NCI-H1930 (cell line): Measurements from ENCODE around the gene SMTN.
"Not testable (repeated sequence)": the region's sequence is repeated elsewhere in the genome, so short reads cannot be mapped to it uniquely, and the experiment has no call there.

Experiments
- DNase-seq, 2 experiments: peaks; one replicate each; lab custom pipeline; 2025; lab: John Stamatoyannopoulos, UW

The SMTN gene

GRCh38 chr22:31090217-31091085 lies 9.3 kb downstream of the SMTN start:
- DNase-seq: no peak

GRCh38 chr22:31091106-31091975 lies 10.2 kb downstream of the SMTN start:
- no peak for DNase-seq

GRCh38 chr22:31092161-31092560 lies 11.0 kb downstream of the SMTN start:
- DNase-seq: no peak

GRCh38 chr22:31093086-31093850 lies 12.2 kb downstream of the SMTN start:
- no peak for DNase-seq

GRCh38 chr22:31094021-31094551 lies 13.0 kb downstream of the SMTN start:
- DNase-seq: no peak

GRCh38 chr22:31094741-31095140 lies 13.6 kb downstream of the SMTN start:
- no peak for DNase-seq

GRCh38 chr22:31095637-31096249 lies 14.6 kb downstream of the SMTN start:
- DNase-seq: no peak

GRCh38 chr22:31096657-31097279 lies 15.7 kb downstream of the SMTN start:
- DNase-seq: no peak

GRCh38 chr22:31097539-31097938 lies 16.4 kb downstream of the SMTN start:
- DNase-seq: not testable (repeated sequence)

GRCh38 chr22:31097941-31098631 lies 17.0 kb downstream of the SMTN start:
- no peak for DNase-seq

GRCh38 chr22:31098632-31099110 lies 17.6 kb downstream of the SMTN start:
- DNase-seq: no peak

- DNase-seq: no peak
These were observed 18.3 kb downstream of the SMTN start for GRCh38 chr22:31099386-31099785.

GRCh38 chr22:31099841-31100761 lies 19.0 kb downstream of the SMTN start:
- DNase-seq: no peak

- no peak for DNase-seq
These were observed 19.8 kb downstream of the SMTN start for GRCh38 chr22:31100762-31101525.

- DNase-seq: no peak
These were observed 21.4 kb downstream of the SMTN start for GRCh38 chr22:31102441-31103081.

- no peak for DNase-seq
These were observed 22.0 kb downstream of the SMTN start for GRCh38 chr22:31103111-31103510.

GRCh38 chr22:31103899-31104694 lies 23.0 kb downstream of the SMTN start:
- no peak for DNase-seq
